OCI-LY7 (cell line): ENCODE data around the gene TRPM2. TPM values are rescaled to one million over a fixed set of nuclear protein-coding genes. Genes with fewer than 3 reads are reported as not detected.

ENCODE experiments used
- BruUV-seq: library from RNA; stranded (reverse); fragments of 400-500 nt; replicated peaks from 2 replicates; lab custom pipeline; 2021; lab: Mats Ljungman, UMichigan
- CTCF ChIA-PET: fragments of 300-600 bp; sonication (Branson Sonifier 250); formaldehyde crosslinking; loops from one replicate; lab custom pipeline; 2022; ENCODE audit warnings: antibody characterized with exemption; ENCODE audit not compliant: unreplicated experiment; lab: Charles Lee
- POLR2A ChIA-PET: fragments of 300-600 bp; sonication (Branson Sonifier 250); formaldehyde crosslinking; loops from one replicate; lab custom pipeline; 2022; ENCODE audit warnings: antibody characterized with exemption; lab: Charles Lee
- DNase-seq: peaks from one replicate; pipeline ENCODE4 v3.0.0-alpha.2; 2015; ENCODE audit warnings: low spot score
- H2AFZ ChIP-seq: fragments of 200-600 bp; sonication (generic), shearing (Covaris generic); 2 replicates; pipeline ENCODE4 v1.6.1; 2014; ENCODE audit warnings: mild to moderate bottlenecking, antibody characterized with exemption, low read length, moderate library complexity
- H3K27ac ChIP-seq: fragments of 200-600 bp; sonication (generic); 2 replicates; pipeline ENCODE4 v1.5.1; 2014; ENCODE audit warnings: mixed run types, low read depth, mild to moderate bottlenecking, moderate library complexity, low read length, inconsistent platforms; ENCODE audit not compliant: poor library complexity, severe bottlenecking
- H3K36me3 ChIP-seq: fragments of 200-600 bp; sonication (generic); 2 replicates; pipeline ENCODE4 v1.6.1; 2014; ENCODE audit warnings: mild to moderate bottlenecking, antibody characterized with exemption, low read length, moderate library complexity, mixed read lengths; ENCODE audit not compliant: insufficient read depth
- H3K4me1 ChIP-seq: fragments of 200-600 bp; sonication (generic); 2 replicates; pipeline ENCODE4 v1.5.1; 2014; ENCODE audit warnings: mild to moderate bottlenecking, low read length; ENCODE audit not compliant: insufficient read depth, poor library complexity, severe bottlenecking
- H3K4me2 ChIP-seq: fragments of 200-600 bp; sonication (generic); 2 replicates; pipeline ENCODE4 v1.6.1; 2014; ENCODE audit warnings: mild to moderate bottlenecking, low read length
- H3K4me3 ChIP-seq: fragments of 200-600 bp; sonication (generic); 2 replicates; pipeline ENCODE4 v1.5.1; 2014; ENCODE audit warnings: mild to moderate bottlenecking, low read depth, low read length; ENCODE audit not compliant: poor library complexity, severe bottlenecking
- H3K79me2 ChIP-seq: fragments of 200-600 bp; sonication (generic); 2 replicates; pipeline ENCODE4 v1.6.1; 2016; ENCODE audit warnings: low read depth, mild to moderate bottlenecking, low read length, moderate library complexity, mixed read lengths; ENCODE audit not compliant: insufficient read depth
- H3K9me2 ChIP-seq: fragments of 200-600 bp; sonication (generic); 2 replicates; pipeline ENCODE4 v1.6.1; 2016; ENCODE audit warnings: mild to moderate bottlenecking, low read length, mixed read lengths; ENCODE audit not compliant: insufficient read depth
- H3K9me3 ChIP-seq: fragments of 200-600 bp; sonication (generic); 2 replicates; pipeline ENCODE4 v1.6.1; 2014; ENCODE audit warnings: mild to moderate bottlenecking, mixed run types, low read length, mixed read lengths
- H4K20me1 ChIP-seq: fragments of 200-600 bp; sonication (generic); 2 replicates; pipeline ENCODE4 v1.6.1; 2014; ENCODE audit warnings: mild to moderate bottlenecking, antibody characterized with exemption, low read length, moderate library complexity, mixed read lengths; ENCODE audit not compliant: insufficient read depth
- CTCF ChIP-seq: fragments of 200-600 bp; sonication (generic); conservative IDR thresholded peaks from 2 replicates; pipeline ENCODE4 v1.5.1; 2014; ENCODE audit warnings: mild to moderate bottlenecking, antibody characterized with exemption, low read length, moderate library complexity, mixed read lengths
- EZH2phosphoT487 ChIP-seq: fragments of 200-600 bp; sonication (generic); IDR thresholded peaks from 2 replicates; pipeline ENCODE4 v1.6.1; 2018; ENCODE audit warnings: low read depth, borderline replicate concordance, mild to moderate bottlenecking, mixed run types, antibody characterized with exemption, low read length, moderate library complexity, mixed read lengths
- intact Hi-C: fragments of 100-400 bp; cut with micrococcal nuclease; formaldehyde crosslinking; loops from one replicate; pipeline ENCODE4 v1.10.0; 2022; ENCODE audit not compliant: unreplicated experiment
- total RNA-seq, 2 experiments: library from RNA; depleted of rRNA in 1 of 2; stranded (reverse); fragments of >200 nt in 1 of 2; shearing (Covaris generic) in 1 of 2; gene quantifications; 2 replicates each; pipeline ENCODE4 v1.2.3, GENCODE V29; 2014 to 2022

TRPM2 gene
- total RNA-seq, 2 experiments from 2014 or later: 1.8 to 7.1 TPM

GRCh38 chr21:44477131-44477530 lies 123.7 kb downstream of the TRPM2 start:
- BruUV-seq: no TSS peak
- CTCF ChIA-PET: no interaction called here
- intact Hi-C loops: no loop called here

GRCh38 chr21:44477712-44478111 lies 124.3 kb downstream of the TRPM2 start:
- Histone ChIP-seq H3K27ac (no peak overlapping the region), H3K9me3 (no peaks in the 10 kb centered on the region), H4K20me1 (no peaks in the 10 kb centered on the region), H3K4me1 (no peaks in the 10 kb centered on the region), H3K4me3 (no peak overlapping the region), H3K79me2 (no peaks in the 10 kb centered on the region), H3K4me2 (no peak overlapping the region), H3K36me3 (no peaks in the 10 kb centered on the region), H2AFZ (no peak overlapping the region), H3K9me2 (no peaks in the 10 kb centered on the region)
- DNase-seq: no peak
- TF ChIP-seq EZH2phosphoT487 (no peak), CTCF (no peak)
- intact Hi-C loops: no loop called here
- ChIA-PET CTCF (no interaction called here), POLR2A (no interaction called here)
- BruUV-seq: no TSS peak

More at GRCh38 chr21:44477131-44477530, 123.7 kb downstream of the TRPM2 start:
- H3K27ac ChIP-seq: no peak overlapping the region
- H3K9me2 ChIP-seq: no peaks in the 10 kb centered on the region
- no peak overlapping the region for H2AFZ ChIP-seq
- no peak for DNase-seq
- H3K79me2 ChIP-seq: no peaks in the 10 kb centered on the region
- H3K9me3 ChIP-seq: no peaks in the 10 kb centered on the region
- POLR2A ChIA-PET: no interaction called here
- no peaks in the 10 kb centered on the region for H4K20me1 ChIP-seq
- no peaks in the 10 kb centered on the region for H3K36me3 ChIP-seq
- no peaks in the 10 kb centered on the region for H3K4me1 ChIP-seq
- H3K4me3 ChIP-seq: no peak overlapping the region
- TF ChIP-seq EZH2phosphoT487 (no peak), CTCF (no peak)
- no peak overlapping the region for H3K4me2 ChIP-seq

- H3K4me2 ChIP-seq: no peak overlapping the region
- no peak overlapping the region for H3K27ac ChIP-seq
- BruUV-seq: no TSS peak
- no peaks in the 10 kb centered on the region for H4K20me1 ChIP-seq
- no peak for DNase-seq
- H3K4me1 ChIP-seq: no peaks in the 10 kb centered on the region
- H3K79me2 ChIP-seq: no peaks in the 10 kb centered on the region
- ChIA-PET CTCF (no interaction called here), POLR2A (no interaction called here)
- no peaks in the 10 kb centered on the region for H3K9me3 ChIP-seq
- H3K9me2 ChIP-seq: no peaks in the 10 kb centered on the region
- no peak overlapping the region for H2AFZ ChIP-seq
- no peaks in the 10 kb centered on the region for H3K36me3 ChIP-seq
- H3K4me3 ChIP-seq: no peak overlapping the region
- intact Hi-C loops: no loop called here
- TF ChIP-seq EZH2phosphoT487 (no peak), CTCF (no peak)
Measured at GRCh38 chr21:44478124-44478800, 124.8 kb downstream of the TRPM2 start.
